HL-60 (cell line): ENCODE measurements around the gene GLCE.

Experiments
- DNase-seq, 2 experiments: peaks; one replicate each; pipeline ENCODE4 v3.0.0-alpha.2; 2010 to 2020; ENCODE audit warnings: low read depth in 1 of 2, low spot score in 1 of 2
- H3K27ac ChIP-seq: fragments of 250-450 bp; sonication (Bioruptor Pico); replicated peaks from 2 replicates; pipeline ENCODE4 v1.5.1; 2020; ENCODE audit warnings: mild to moderate bottlenecking, moderate library complexity
- H3K27me3 ChIP-seq: fragments of 250-450 bp; sonication (Bioruptor Pico); 2 replicates; pipeline ENCODE4 v1.5.1; 2021; ENCODE audit warnings: mild to moderate bottlenecking, moderate library complexity; ENCODE audit not compliant: insufficient read depth, poor library complexity, severe bottlenecking
- H3K4me3 ChIP-seq: replicated peaks from 2 replicates; pipeline ENCODE4 v1.5.1; 2011; ENCODE audit warnings: mild to moderate bottlenecking, control low read depth, low read length; ENCODE audit not compliant: insufficient read depth
- GABPA ChIP-seq: IDR thresholded peaks from 2 replicates; pipeline ENCODE4 v1.6.1; 2012; ENCODE audit warnings: low read depth
- POLR2AphosphoS5 ChIP-seq: IDR thresholded peaks from 2 replicates; pipeline ENCODE4 v1.6.1; 2012; ENCODE audit warnings: low read depth
- SPI1 ChIP-seq: IDR thresholded peaks from 2 replicates; pipeline ENCODE4 v1.6.1; 2012; ENCODE audit warnings: low read depth, mild to moderate bottlenecking, borderline replicate concordance
- TF ChIP-seq, protein P1 (sequence below): IDR thresholded peaks from one replicate; pipeline ENCODE4 v1.5.1; 2011; ENCODE audit warnings: low read length, control low read depth, inconsistent platforms; ENCODE audit not compliant: insufficient read depth
- TF ChIP-seq, protein P2 (sequence below): IDR thresholded peaks from 2 replicates; pipeline ENCODE4 v1.6.1; 2012; ENCODE audit warnings: low read depth; ENCODE audit not compliant: insufficient replicate concordance

The GLCE gene

DNA sequence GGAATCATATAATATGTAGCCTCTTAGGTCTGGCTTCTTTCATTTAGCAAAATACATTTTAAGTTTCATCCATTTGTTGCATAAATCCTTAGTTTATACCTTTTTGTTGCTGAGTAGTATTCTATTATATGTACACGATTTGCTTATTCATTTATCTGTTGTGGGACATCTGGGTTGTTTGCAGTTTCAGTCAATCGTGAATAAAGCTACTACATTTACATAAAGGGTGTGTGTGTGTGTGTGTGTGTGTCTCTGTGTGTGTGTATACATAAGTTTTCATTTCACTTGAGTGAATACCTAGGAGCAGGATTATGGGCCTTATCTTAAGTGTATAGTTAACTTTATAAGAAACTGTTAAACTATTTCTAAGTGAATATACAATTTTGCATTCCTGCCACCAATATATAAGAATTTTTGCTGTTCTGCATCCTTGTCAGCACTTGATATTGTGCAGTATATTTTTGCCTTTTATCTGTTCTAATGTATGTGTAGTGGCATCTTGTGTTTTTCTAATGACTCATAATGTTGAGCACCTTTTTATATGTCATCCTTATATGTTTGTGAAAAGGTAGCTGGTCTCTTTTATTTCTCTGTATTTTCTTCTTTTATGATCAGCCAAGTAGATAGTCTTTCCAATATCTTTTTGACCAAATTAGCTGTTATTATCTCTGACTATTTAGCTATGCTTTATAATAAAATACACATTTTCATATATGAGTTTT, 55.0 kb downstream of the GLCE start:
- no peak overlapping the region for H3K4me3 ChIP-seq

DNA sequence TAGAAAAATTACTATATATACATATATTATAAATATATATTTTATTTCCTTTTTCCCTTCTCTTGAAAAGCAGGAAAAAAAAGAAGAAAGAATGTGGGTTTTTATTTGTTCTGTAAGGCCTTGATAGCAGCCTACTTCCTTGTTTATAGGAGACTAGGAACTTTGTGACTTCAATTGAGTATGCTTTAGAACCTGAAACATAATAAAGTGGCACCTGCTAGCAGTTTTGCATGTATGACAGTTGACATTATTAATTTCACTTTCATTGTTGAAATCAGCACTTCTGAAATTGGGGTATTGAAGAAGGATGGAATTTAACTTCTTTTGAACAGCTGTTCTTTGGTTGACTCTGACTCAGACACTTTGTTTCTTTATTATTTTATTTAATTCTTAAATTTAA, 56.9 kb downstream of the GLCE start:
- H3K4me3 ChIP-seq: no peak overlapping the region
- H3K27ac ChIP-seq: no peak overlapping the region
- TF ChIP-seq, protein P1, sequence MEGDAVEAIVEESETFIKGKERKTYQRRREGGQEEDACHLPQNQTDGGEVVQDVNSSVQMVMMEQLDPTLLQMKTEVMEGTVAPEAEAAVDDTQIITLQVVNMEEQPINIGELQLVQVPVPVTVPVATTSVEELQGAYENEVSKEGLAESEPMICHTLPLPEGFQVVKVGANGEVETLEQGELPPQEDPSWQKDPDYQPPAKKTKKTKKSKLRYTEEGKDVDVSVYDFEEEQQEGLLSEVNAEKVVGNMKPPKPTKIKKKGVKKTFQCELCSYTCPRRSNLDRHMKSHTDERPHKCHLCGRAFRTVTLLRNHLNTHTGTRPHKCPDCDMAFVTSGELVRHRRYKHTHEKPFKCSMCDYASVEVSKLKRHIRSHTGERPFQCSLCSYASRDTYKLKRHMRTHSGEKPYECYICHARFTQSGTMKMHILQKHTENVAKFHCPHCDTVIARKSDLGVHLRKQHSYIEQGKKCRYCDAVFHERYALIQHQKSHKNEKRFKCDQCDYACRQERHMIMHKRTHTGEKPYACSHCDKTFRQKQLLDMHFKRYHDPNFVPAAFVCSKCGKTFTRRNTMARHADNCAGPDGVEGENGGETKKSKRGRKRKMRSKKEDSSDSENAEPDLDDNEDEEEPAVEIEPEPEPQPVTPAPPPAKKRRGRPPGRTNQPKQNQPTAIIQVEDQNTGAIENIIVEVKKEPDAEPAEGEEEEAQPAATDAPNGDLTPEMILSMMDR: no peak
- TF ChIP-seq GABPA: no peak
- DNase-seq: no peak
- no peaks in the 10 kb centered on the region for H3K27me3 ChIP-seq

More for the DNA sequence above, 55.0 kb downstream of the GLCE start:
- TF ChIP-seq, protein P1: no peak
- no peak for TF ChIP-seq GABPA
- TF ChIP-seq SPI1: no peak
- TF ChIP-seq, protein P2, sequence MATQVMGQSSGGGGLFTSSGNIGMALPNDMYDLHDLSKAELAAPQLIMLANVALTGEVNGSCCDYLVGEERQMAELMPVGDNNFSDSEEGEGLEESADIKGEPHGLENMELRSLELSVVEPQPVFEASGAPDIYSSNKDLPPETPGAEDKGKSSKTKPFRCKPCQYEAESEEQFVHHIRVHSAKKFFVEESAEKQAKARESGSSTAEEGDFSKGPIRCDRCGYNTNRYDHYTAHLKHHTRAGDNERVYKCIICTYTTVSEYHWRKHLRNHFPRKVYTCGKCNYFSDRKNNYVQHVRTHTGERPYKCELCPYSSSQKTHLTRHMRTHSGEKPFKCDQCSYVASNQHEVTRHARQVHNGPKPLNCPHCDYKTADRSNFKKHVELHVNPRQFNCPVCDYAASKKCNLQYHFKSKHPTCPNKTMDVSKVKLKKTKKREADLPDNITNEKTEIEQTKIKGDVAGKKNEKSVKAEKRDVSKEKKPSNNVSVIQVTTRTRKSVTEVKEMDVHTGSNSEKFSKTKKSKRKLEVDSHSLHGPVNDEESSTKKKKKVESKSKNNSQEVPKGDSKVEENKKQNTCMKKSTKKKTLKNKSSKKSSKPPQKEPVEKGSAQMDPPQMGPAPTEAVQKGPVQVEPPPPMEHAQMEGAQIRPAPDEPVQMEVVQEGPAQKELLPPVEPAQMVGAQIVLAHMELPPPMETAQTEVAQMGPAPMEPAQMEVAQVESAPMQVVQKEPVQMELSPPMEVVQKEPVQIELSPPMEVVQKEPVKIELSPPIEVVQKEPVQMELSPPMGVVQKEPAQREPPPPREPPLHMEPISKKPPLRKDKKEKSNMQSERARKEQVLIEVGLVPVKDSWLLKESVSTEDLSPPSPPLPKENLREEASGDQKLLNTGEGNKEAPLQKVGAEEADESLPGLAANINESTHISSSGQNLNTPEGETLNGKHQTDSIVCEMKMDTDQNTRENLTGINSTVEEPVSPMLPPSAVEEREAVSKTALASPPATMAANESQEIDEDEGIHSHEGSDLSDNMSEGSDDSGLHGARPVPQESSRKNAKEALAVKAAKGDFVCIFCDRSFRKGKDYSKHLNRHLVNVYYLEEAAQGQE: no peak
- TF ChIP-seq POLR2AphosphoS5: no peak
- no peak for DNase-seq
- H3K27me3 ChIP-seq: no peaks in the 10 kb centered on the region
- no peak overlapping the region for H3K27ac ChIP-seq

GRCh38 chr15:69219690-69220089, 59.3 kb downstream of the GLCE start:
- Histone ChIP-seq H3K27ac (no peak overlapping the region), H3K4me3 (no peak overlapping the region), H3K27me3 (no peaks in the 10 kb centered on the region)
- no peak for DNase-seq
- TF ChIP-seq, protein P1: no peak
- TF ChIP-seq, protein P2: no peak
- TF ChIP-seq POLR2AphosphoS5 (no peak), GABPA (no peak), SPI1 (no peak)

GRCh38 chr15:69222002-69222474, 61.6 kb downstream of the GLCE start:
- DNase-seq: no peak
- Histone ChIP-seq H3K4me3 (no peak overlapping the region), H3K27ac (no peak overlapping the region), H3K27me3 (no peaks in the 10 kb centered on the region)
- TF ChIP-seq POLR2AphosphoS5 (no peak), SPI1 (no peak), GABPA (no peak)
- TF ChIP-seq, protein P1: no peak
- TF ChIP-seq, protein P2: no peak
